CD14-positive monocyte (primary cell): Measurements from ENCODE around the gene ENO2. TPM values are rescaled to one million over a fixed set of nuclear protein-coding genes. Genes with fewer than 3 reads are reported as not detected.
"Not testable (repeated sequence)": the region's sequence is repeated elsewhere in the genome, so short reads cannot be mapped to it uniquely, and the experiment has no call there.

ENCODE experiments used
- DNase-seq, 3 donors: peaks; one replicate each; pipeline ENCODE4 v3.0.0-alpha.2; 2011 to 2022
- H2AFZ ChIP-seq: 2 replicates; pipeline ENCODE4 v1.6.0; 2012; ENCODE audit warnings: mild to moderate bottlenecking, low read depth, low read length, inconsistent platforms; ENCODE audit not compliant: insufficient read depth, poor library complexity, severe bottlenecking
- H3K27ac ChIP-seq, 2 donors: 1 replicate in 1 of 2; 2 replicates in 1 of 2; pipeline ENCODE4 v1.5.1; 2012 to 2013; ENCODE audit warnings: low read length in 2 of 2, control low read depth in 1 of 2, inconsistent platforms in 1 of 2, low read depth in 1 of 2, mild to moderate bottlenecking in 1 of 2
- H3K27me3 ChIP-seq, 2 donors: one replicate each; pipeline versions ENCODE4 v1.6.0 to v1.6.1; 2011 to 2013; ENCODE audit warnings: low read length in 2 of 2; ENCODE audit not compliant: control insufficient read depth in 2 of 2, insufficient read depth in 2 of 2
- H3K36me3 ChIP-seq, 2 donors: replicated peaks in 1 of 2; 1 replicate in 1 of 2; 2 replicates in 1 of 2; pipeline versions ENCODE4 v1.5.1 to v1.6.1; 2012 to 2013; ENCODE audit warnings: low read length in 2 of 2, control low read depth in 1 of 2, inconsistent platforms in 1 of 2, mild to moderate bottlenecking in 1 of 2; ENCODE audit not compliant: insufficient read depth in 2 of 2, control insufficient read depth in 1 of 2
- H3K4me1 ChIP-seq, 2 donors: 1 replicate in 1 of 2; 2 replicates in 1 of 2; pipeline versions ENCODE4 v1.5.1 to v1.6.1; 2012 to 2013; ENCODE audit warnings: low read length in 2 of 2, control low read depth in 1 of 2, inconsistent platforms in 1 of 2, mild to moderate bottlenecking in 1 of 2, moderate library complexity in 1 of 2; ENCODE audit not compliant: insufficient read depth in 2 of 2, control insufficient read depth in 1 of 2
- H3K4me2 ChIP-seq: replicated peaks from 2 replicates; pipeline ENCODE3; 2012; ENCODE audit warnings: low read length, moderate library complexity, mild to moderate bottlenecking; ENCODE audit not compliant: poor library complexity, severe bottlenecking; ENCODE audit errors: extremely low read depth
- H3K4me3 ChIP-seq, 3 experiments: fragments of 200-600 bp in 1 of 3; sonication (generic) in 1 of 3; replicated peaks in 1 of 3; 1 replicate in 2 of 3; 2 replicates in 1 of 3; pipeline ENCODE4 v1.5.1; 2011 to 2013; ENCODE audit warnings: low read length in 3 of 3, mild to moderate bottlenecking in 3 of 3, control low read depth in 2 of 3, low read depth in 2 of 3, inconsistent platforms in 1 of 3, moderate library complexity in 1 of 3
- H3K79me2 ChIP-seq: 2 replicates; pipeline ENCODE4 v1.6.0; 2012; ENCODE audit warnings: mild to moderate bottlenecking, control low read depth, inconsistent platforms, low read length, moderate library complexity; ENCODE audit not compliant: insufficient read depth
- H3K9ac ChIP-seq: 2 replicates; pipeline ENCODE4 v1.6.0; 2017; ENCODE audit warnings: low read length, mild to moderate bottlenecking; ENCODE audit not compliant: insufficient read depth, poor library complexity, severe bottlenecking
- H3K9me3 ChIP-seq, 2 donors: replicated peaks in 1 of 2; 1 replicate in 1 of 2; 2 replicates in 1 of 2; pipeline versions ENCODE4 v1.5.1 to v1.6.1; 2012 to 2013; ENCODE audit warnings: low read length in 2 of 2, control low read depth in 1 of 2; ENCODE audit not compliant: control insufficient read depth in 1 of 2, insufficient read depth in 1 of 2
- H4K20me1 ChIP-seq: 2 replicates; pipeline ENCODE4 v1.6.0; 2012; ENCODE audit warnings: mild to moderate bottlenecking, low read length, control low read depth, moderate library complexity; ENCODE audit not compliant: insufficient read depth
- H3K27ac Mint-ChIP-seq, 7 donors: one replicate each; pipeline ENCODE4 v1.8.0; 2020; ENCODE audit warnings: mild to moderate bottlenecking in 7 of 7, mixed read lengths in 7 of 7, moderate library complexity in 6 of 7, inconsistent platforms in 2 of 7
- H3K27me3 Mint-ChIP-seq, 3 donors: one replicate each; pipeline ENCODE4 v1.8.0; 2021 to 2022; ENCODE audit warnings: low read depth in 3 of 3, mild to moderate bottlenecking in 3 of 3, mixed read lengths in 3 of 3, moderate library complexity in 3 of 3, inconsistent platforms in 1 of 3
- H3K36me3 Mint-ChIP-seq, 2 donors: one replicate each; pipeline ENCODE4 v1.8.0; 2020; ENCODE audit warnings: mixed read lengths in 2 of 2, inconsistent platforms in 1 of 2, mild to moderate bottlenecking in 1 of 2
- H3K4me1 Mint-ChIP-seq: one replicate; pipeline ENCODE4 v1.8.0; 2020; ENCODE audit warnings: mild to moderate bottlenecking, mixed read lengths
- H3K4me3 Mint-ChIP-seq, 2 donors: one replicate each; pipeline ENCODE4 v1.8.0; 2020; ENCODE audit warnings: mild to moderate bottlenecking in 2 of 2, mixed read lengths in 2 of 2, moderate library complexity in 1 of 2
- H3K9me3 Mint-ChIP-seq, 7 donors: one replicate each; pipeline ENCODE4 v1.8.0; 2020 to 2022; ENCODE audit warnings: mixed read lengths in 7 of 7, mild to moderate bottlenecking in 6 of 7, moderate library complexity in 6 of 7, inconsistent platforms in 2 of 7
- WGBS: methylation state at CpG from one replicate; pipeline ENCODE4 v1.1.5; 2013; ENCODE audit warnings: missing lambda C conversion rate; ENCODE audit not compliant: insufficient coverage; 5-methylcytosine and 5-hydroxymethylcytosine counted together
- intact Hi-C, 2 donors: fragments of 100-400 bp; cut with micrococcal nuclease; formaldehyde crosslinking; loops; one replicate each; pipeline versions ENCODE4 v1.15.0 to v1.15.1; 2023
- polyA plus RNA-seq, 3 donors: library from polyadenylated mRNA; depleted of rRNA in 1 of 3; unstranded in 2 of 3; stranded (reverse) in 1 of 3; fragments of 300-500 nt in 2 of 3; fragments of >200 nt in 1 of 3; fragmentation: Illumina TruSeq in 2 of 3; gene quantifications; 1 replicate in 2 of 3; 2 replicates in 1 of 3; pipeline ENCODE4 v1.2.3, GENCODE V29; 2012 to 2021
- TF ChIP-seq, protein P1 (sequence below): fragments of 200-600 bp; IDR thresholded peaks from one replicate; pipeline ENCODE4 v1.8.0; 2022; ENCODE audit warnings: antibody characterized with exemption, mild to moderate bottlenecking

Gene ENO2
- polyA plus RNA-seq, 3 donors, result 0.09 to 0.43 (median 0.19) TPM

- 97% methylated on average over 18 of the region's 22 CpGs for whole genome bisulfite sequencing
- H3K9me3 ChIP-seq, result no peaks in the 10 kb centered on the region
- DNase-seq, result no peak
- TF ChIP-seq, protein P1, sequence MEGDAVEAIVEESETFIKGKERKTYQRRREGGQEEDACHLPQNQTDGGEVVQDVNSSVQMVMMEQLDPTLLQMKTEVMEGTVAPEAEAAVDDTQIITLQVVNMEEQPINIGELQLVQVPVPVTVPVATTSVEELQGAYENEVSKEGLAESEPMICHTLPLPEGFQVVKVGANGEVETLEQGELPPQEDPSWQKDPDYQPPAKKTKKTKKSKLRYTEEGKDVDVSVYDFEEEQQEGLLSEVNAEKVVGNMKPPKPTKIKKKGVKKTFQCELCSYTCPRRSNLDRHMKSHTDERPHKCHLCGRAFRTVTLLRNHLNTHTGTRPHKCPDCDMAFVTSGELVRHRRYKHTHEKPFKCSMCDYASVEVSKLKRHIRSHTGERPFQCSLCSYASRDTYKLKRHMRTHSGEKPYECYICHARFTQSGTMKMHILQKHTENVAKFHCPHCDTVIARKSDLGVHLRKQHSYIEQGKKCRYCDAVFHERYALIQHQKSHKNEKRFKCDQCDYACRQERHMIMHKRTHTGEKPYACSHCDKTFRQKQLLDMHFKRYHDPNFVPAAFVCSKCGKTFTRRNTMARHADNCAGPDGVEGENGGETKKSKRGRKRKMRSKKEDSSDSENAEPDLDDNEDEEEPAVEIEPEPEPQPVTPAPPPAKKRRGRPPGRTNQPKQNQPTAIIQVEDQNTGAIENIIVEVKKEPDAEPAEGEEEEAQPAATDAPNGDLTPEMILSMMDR, result no peak
- no peak overlapping the region for H3K4me3 ChIP-seq
- H3K9ac ChIP-seq, result no peak overlapping the region
- Mint-ChIP-seq H3K9me3 (no peaks in the 10 kb centered on the region), H3K27ac (no peak overlapping the region), H3K4me1 (peaks cover 29% of the 10 kb centered on the region), H3K4me3 (no peak overlapping the region), H3K36me3 (peaks cover 26 to 31% of the 10 kb centered on the region in 2 donors), H3K27me3 (peaks cover 0 to 1% (median 1%) of the 10 kb centered on the region in 3 donors)
- peaks cover 4% of the 10 kb centered on the region for H3K79me2 ChIP-seq
- H2AFZ ChIP-seq, result no peak overlapping the region
- no peaks in the 10 kb centered on the region for H3K27me3 ChIP-seq
- peaks cover 13 to 33% of the 10 kb centered on the region in 2 donors for H3K36me3 ChIP-seq
- no peaks in the 10 kb centered on the region for H4K20me1 ChIP-seq
- no peak overlapping the region for H3K27ac ChIP-seq
- H3K4me1 ChIP-seq, result peaks cover 27 to 32% of the 10 kb centered on the region in 2 donors
- intact Hi-C loops, result no loop called here
- H3K4me2 ChIP-seq, result no peak overlapping the region
These were observed 29.8 kb upstream of the ENO2 start for GRCh38 chr12:6884539-6884938.

GRCh38 chr12:6886206-6886999, 28.0 kb upstream of the ENO2 start:
- peaks cover 13 to 33% of the 10 kb centered on the region in 2 donors for H3K36me3 ChIP-seq
- DNase-seq, H3K4me3 ChIP-seq, H3K9ac ChIP-seq, H3K9me3 Mint-ChIP-seq, H3K4me3 Mint-ChIP-seq, H3K27me3 ChIP-seq, H3K9me3 ChIP-seq, H2AFZ ChIP-seq, H3K27me3 Mint-ChIP-seq, H3K4me2 ChIP-seq, H4K20me1 ChIP-seq, intact Hi-C loops, H3K79me2 ChIP-seq, H3K27ac ChIP-seq: not testable (repeated sequence)
- peaks cover 26 to 31% of the 10 kb centered on the region in 2 donors for H3K36me3 Mint-ChIP-seq
- H3K4me1 Mint-ChIP-seq, result peaks cover 40% of the 10 kb centered on the region
- H3K27ac Mint-ChIP-seq, result peak overlapping the region in 1 of 7 donors; percentile 87
- WGBS, result 100% methylated on average over 2 of the region's 15 CpGs
- H3K4me1 ChIP-seq, result peaks cover 35 to 43% of the 10 kb centered on the region in 2 donors
